CD8-positive, alpha-beta memory T cell (primary cell): ENCODE results near the gene KCNAB2. TPM values are rescaled to one million over a fixed set of nuclear protein-coding genes. Genes with fewer than 3 reads are reported as not detected.

ENCODE experiments used
- CTCF ChIA-PET: fragments of 350-600 bp; sonication (Branson Sonifier 250); formaldehyde crosslinking; loops from one replicate; lab custom pipeline; 2021; ENCODE audit warnings: antibody characterized with exemption; lab: Charles Lee
- POLR2A ChIA-PET: fragments of 350-600 bp; sonication (Branson Sonifier 250); formaldehyde crosslinking; loops from one replicate; lab custom pipeline; 2021; ENCODE audit warnings: antibody characterized with exemption; lab: Charles Lee
- DNase-seq, 5 donors: peaks; one replicate each; pipeline versions ENCODE4 v3.0.0 to v3.0.0-alpha.2; 2020 to 2022; ENCODE audit warnings: mixed read lengths in 1 of 5
- H3K27ac ChIP-seq: one replicate; pipeline ENCODE4 v1.7.0; 2013; ENCODE audit warnings: low read depth, mild to moderate bottlenecking, low read length, moderate library complexity
- H3K27me3 ChIP-seq: 2 replicates; pipeline ENCODE4 v1.7.0; 2013; ENCODE audit warnings: low read length, mild to moderate bottlenecking; ENCODE audit not compliant: insufficient read depth, poor library complexity, severe bottlenecking
- H3K36me3 ChIP-seq: 2 replicates; pipeline ENCODE4 v1.7.0; 2013; ENCODE audit warnings: mild to moderate bottlenecking, low read length, moderate library complexity; ENCODE audit not compliant: insufficient read depth
- H3K4me1 ChIP-seq: 2 replicates; pipeline ENCODE4 v1.7.0; 2013; ENCODE audit warnings: mild to moderate bottlenecking, low read length, moderate library complexity; ENCODE audit not compliant: insufficient read depth
- H3K4me3 ChIP-seq: 2 replicates; pipeline ENCODE4 v1.7.0; 2013; ENCODE audit warnings: mild to moderate bottlenecking, low read length
- H3K9me3 ChIP-seq: 2 replicates; pipeline ENCODE4 v1.7.0; 2013; ENCODE audit warnings: mild to moderate bottlenecking, low read length
- H3K27ac Mint-ChIP-seq, 8 donors: one replicate each; pipeline ENCODE4 v1.8.0; 2020 to 2021; ENCODE audit warnings: mixed read lengths in 8 of 8, mild to moderate bottlenecking in 6 of 8, inconsistent platforms in 3 of 8, moderate library complexity in 3 of 8
- H3K27me3 Mint-ChIP-seq, 2 donors: one replicate each; pipeline ENCODE4 v1.8.0; 2020 to 2021; ENCODE audit warnings: mixed read lengths in 2 of 2, mild to moderate bottlenecking in 1 of 2, moderate library complexity in 1 of 2
- H3K36me3 Mint-ChIP-seq, 3 donors: one replicate each; pipeline ENCODE4 v1.8.0; 2020 to 2021; ENCODE audit warnings: mixed read lengths in 3 of 3, inconsistent platforms in 1 of 3, mild to moderate bottlenecking in 1 of 3
- H3K4me1 Mint-ChIP-seq, 3 donors: one replicate each; pipeline ENCODE4 v1.8.0; 2020 to 2021; ENCODE audit warnings: mixed read lengths in 3 of 3, inconsistent platforms in 1 of 3, mild to moderate bottlenecking in 1 of 3
- H3K4me3 Mint-ChIP-seq, 7 donors: one replicate each; pipeline ENCODE4 v1.8.0; 2020 to 2021; ENCODE audit warnings: mixed read lengths in 7 of 7, mild to moderate bottlenecking in 6 of 7, moderate library complexity in 4 of 7, inconsistent platforms in 2 of 7
- H3K9me3 Mint-ChIP-seq, 5 donors: one replicate each; pipeline ENCODE4 v1.8.0; 2020 to 2022; ENCODE audit warnings: mixed read lengths in 5 of 5, mild to moderate bottlenecking in 3 of 5, moderate library complexity in 2 of 5, inconsistent platforms in 1 of 5
- polyA plus RNA-seq: library from polyadenylated mRNA; unstranded; fragments of 300-500 nt; fragmentation: Illumina TruSeq; gene quantifications from one replicate; pipeline ENCODE4 v1.2.3, GENCODE V29; 2021
- total RNA-seq, 2 experiments: library from RNA; stranded (reverse); gene quantifications; one replicate each; pipeline ENCODE4 v1.2.3, GENCODE V29; 2021

KCNAB2 gene
- total and polyA plus RNA-seq, 3 experiments from 2014 or later: 52.6 to 171 (median 171) TPM

GRCh38 chr1:6083385-6083784, 37.7 kb downstream of the KCNAB2 start:
- CTCF ChIA-PET: no interaction called here

GRCh38 chr1:6083801-6084446, 38.2 kb downstream of the KCNAB2 start:
- CTCF ChIA-PET: no interaction called here
- Mint-ChIP-seq H3K4me1 (peaks cover 0 to 2% (median 0%) of the 10 kb centered on the region in 3 donors), H3K27ac (no peak overlapping the region), H3K36me3 (peaks cover 1 to 79% (median 5%) of the 10 kb centered on the region in 3 donors), H3K4me3 (no peak overlapping the region), H3K9me3 (no peaks in the 10 kb centered on the region), H3K27me3 (no peaks in the 10 kb centered on the region)
- no peak for DNase-seq
- peaks cover 25% of the 10 kb centered on the region for H3K36me3 ChIP-seq
- no peaks in the 10 kb centered on the region for H3K27me3 ChIP-seq
- no peaks in the 10 kb centered on the region for H3K9me3 ChIP-seq
- no peaks in the 10 kb centered on the region for H3K4me1 ChIP-seq
- POLR2A ChIA-PET: no interaction called here
- H3K4me3 ChIP-seq: no peak overlapping the region
- no peak overlapping the region for H3K27ac ChIP-seq

More at GRCh38 chr1:6083385-6083784, 37.7 kb downstream of the KCNAB2 start:
- Mint-ChIP-seq H3K27ac (peak overlapping the region in 1 of 8 donors; percentile 75), H3K4me3 (no peak overlapping the region), H3K4me1 (peaks cover 0 to 2% (median 0%) of the 10 kb centered on the region in 3 donors), H3K27me3 (no peaks in the 10 kb centered on the region), H3K36me3 (peaks cover 1 to 81% (median 5%) of the 10 kb centered on the region in 3 donors), H3K9me3 (no peaks in the 10 kb centered on the region)
- Histone ChIP-seq H3K36me3 (peaks cover 25% of the 10 kb centered on the region), H3K27me3 (no peaks in the 10 kb centered on the region), H3K27ac (no peak overlapping the region), H3K4me3 (no peak overlapping the region), H3K4me1 (no peaks in the 10 kb centered on the region), H3K9me3 (no peaks in the 10 kb centered on the region)
- POLR2A ChIA-PET: no interaction called here
- DNase-seq: peak in 1 of 5 donors; percentile 39

GRCh38 chr1:6084781-6085495, 39.2 kb downstream of the KCNAB2 start:
- H3K27me3 ChIP-seq: no peaks in the 10 kb centered on the region
- H3K4me3 ChIP-seq: no peak overlapping the region
- H3K27ac ChIP-seq: no peak overlapping the region
- Mint-ChIP-seq H3K9me3 (no peaks in the 10 kb centered on the region), H3K36me3 (peaks cover 0 to 82% (median 1%) of the 10 kb centered on the region in 3 donors), H3K4me1 (no peaks in the 10 kb centered on the region), H3K27me3 (no peaks in the 10 kb centered on the region), H3K27ac (no peak overlapping the region), H3K4me3 (no peak overlapping the region)
- H3K4me1 ChIP-seq: no peaks in the 10 kb centered on the region
- DNase-seq: peak in 1 of 5 donors; percentile 39
- CTCF ChIA-PET: interaction anchor here (0.8 kb wide), 1 partner anchor 11 kb away, joined by 3 read pairs; no protein-coding TSS in a partner anchor
- no peaks in the 10 kb centered on the region for H3K9me3 ChIP-seq
- POLR2A ChIA-PET: no interaction called here
- H3K36me3 ChIP-seq: peaks cover 25% of the 10 kb centered on the region

GRCh38 chr1:6085666-6086065, 40.0 kb downstream of the KCNAB2 start:
- Histone ChIP-seq H3K4me3 (no peak overlapping the region), H3K9me3 (no peaks in the 10 kb centered on the region), H3K27me3 (no peaks in the 10 kb centered on the region), H3K27ac (no peak overlapping the region), H3K36me3 (peaks cover 25% of the 10 kb centered on the region), H3K4me1 (no peaks in the 10 kb centered on the region)
- peak in 1 of 5 donors; percentile 30 for DNase-seq
- ChIA-PET CTCF (interaction anchor here (0.8 kb wide), 1 partner anchor 11 kb away, joined by 3 read pairs; no protein-coding TSS in a partner anchor), POLR2A (no interaction called here)
- peaks cover 0 to 79% (median 1%) of the 10 kb centered on the region in 3 donors for H3K36me3 Mint-ChIP-seq
- no peaks in the 10 kb centered on the region for H3K4me1 Mint-ChIP-seq
- H3K4me3 Mint-ChIP-seq: no peak overlapping the region
- no peak overlapping the region for H3K27ac Mint-ChIP-seq
- no peaks in the 10 kb centered on the region for H3K9me3 Mint-ChIP-seq
- no peaks in the 10 kb centered on the region for H3K27me3 Mint-ChIP-seq

- no peaks in the 10 kb centered on the region for H3K4me1 ChIP-seq
- no peaks in the 10 kb centered on the region for H3K27me3 Mint-ChIP-seq
- no peaks in the 10 kb centered on the region for H3K9me3 Mint-ChIP-seq
- no peak overlapping the region for H3K4me3 Mint-ChIP-seq
- ChIA-PET CTCF (no interaction called here), POLR2A (no interaction called here)
- H3K4me3 ChIP-seq: no peak overlapping the region
- H3K9me3 ChIP-seq: no peaks in the 10 kb centered on the region
- no peaks in the 10 kb centered on the region for H3K27me3 ChIP-seq
- peaks cover 0 to 78% (median 4%) of the 10 kb centered on the region in 3 donors for H3K36me3 Mint-ChIP-seq
- H3K27ac Mint-ChIP-seq: peak overlapping the region in 2 of 8 donors; percentile 69 to 95
- peak in 1 of 5 donors; percentile 37 for DNase-seq
- H3K36me3 ChIP-seq: peaks cover 19% of the 10 kb centered on the region
- H3K4me1 Mint-ChIP-seq: peaks cover 0 to 2% (median 0%) of the 10 kb centered on the region in 3 donors
- no peak overlapping the region for H3K27ac ChIP-seq
Observed at GRCh38 chr1:6086358-6086757, 40.7 kb downstream of the KCNAB2 start.

- ChIA-PET CTCF (no interaction called here), POLR2A (no interaction called here)
- Mint-ChIP-seq H3K9me3 (no peaks in the 10 kb centered on the region), H3K4me3 (no peak overlapping the region), H3K27me3 (no peaks in the 10 kb centered on the region), H3K4me1 (peaks cover 0 to 2% (median 0%) of the 10 kb centered on the region in 3 donors), H3K36me3 (peaks cover 0 to 76% (median 4%) of the 10 kb centered on the region in 3 donors), H3K27ac (peak overlapping the region in 2 of 8 donors; percentile 69 to 95)
- no peak overlapping the region for H3K4me3 ChIP-seq
- DNase-seq: peak in 1 of 5 donors; percentile 42
- H3K36me3 ChIP-seq: peaks cover 14% of the 10 kb centered on the region
- H3K9me3 ChIP-seq: no peaks in the 10 kb centered on the region
- no peaks in the 10 kb centered on the region for H3K27me3 ChIP-seq
- no peaks in the 10 kb centered on the region for H3K4me1 ChIP-seq
- no peak overlapping the region for H3K27ac ChIP-seq
Observed at GRCh38 chr1:6086762-6087376, 41.2 kb downstream of the KCNAB2 start.

GRCh38 chr1:6087377-6087772, 41.7 kb downstream of the KCNAB2 start:
- ChIA-PET CTCF (no interaction called here), POLR2A (no interaction called here)
- Mint-ChIP-seq H3K27ac (peak overlapping the region in 2 of 8 donors; percentile 17 to 69), H3K4me3 (no peak overlapping the region), H3K36me3 (peaks cover 0 to 76% (median 4%) of the 10 kb centered on the region in 3 donors), H3K9me3 (no peaks in the 10 kb centered on the region), H3K27me3 (no peaks in the 10 kb centered on the region), H3K4me1 (peaks cover 0 to 2% (median 0%) of the 10 kb centered on the region in 3 donors)
- H3K27me3 ChIP-seq: no peaks in the 10 kb centered on the region
- H3K36me3 ChIP-seq: peaks cover 11% of the 10 kb centered on the region
- DNase-seq: no peak
- H3K27ac ChIP-seq: no peak overlapping the region
- H3K4me1 ChIP-seq: no peaks in the 10 kb centered on the region
- H3K4me3 ChIP-seq: no peak overlapping the region
- no peaks in the 10 kb centered on the region for H3K9me3 ChIP-seq

GRCh38 chr1:6087958-6088357, 42.3 kb downstream of the KCNAB2 start:
- Mint-ChIP-seq H3K36me3 (peaks cover 0 to 77% (median 4%) of the 10 kb centered on the region in 3 donors), H3K4me3 (no peak overlapping the region), H3K27me3 (no peaks in the 10 kb centered on the region), H3K27ac (peak overlapping the region in 1 of 8 donors; percentile 17), H3K4me1 (peaks cover 0 to 2% (median 0%) of the 10 kb centered on the region in 3 donors), H3K9me3 (no peaks in the 10 kb centered on the region)
- no peak for DNase-seq
- no peaks in the 10 kb centered on the region for H3K27me3 ChIP-seq
- no peaks in the 10 kb centered on the region for H3K4me1 ChIP-seq
- ChIA-PET CTCF (no interaction called here), POLR2A (no interaction called here)
- H3K27ac ChIP-seq: no peak overlapping the region
- H3K9me3 ChIP-seq: no peaks in the 10 kb centered on the region
- H3K36me3 ChIP-seq: peaks cover 11% of the 10 kb centered on the region
- H3K4me3 ChIP-seq: no peak overlapping the region
